Neural crest cell (in vitro differentiated cells): ENCODE measurements around the gene DPT. TPM values are rescaled to one million over a fixed set of nuclear protein-coding genes. Genes with fewer than 3 reads are reported as not detected.

Source experiments
- DNase-seq: peaks from one replicate; pipeline ENCODE4 v3.0.0; 2021; ENCODE audit warnings: low read depth, mixed read lengths, low spot score
- H3K27ac Mint-ChIP-seq: one replicate; pipeline ENCODE4 v1.8.0; 2021; ENCODE audit warnings: mild to moderate bottlenecking, mixed read lengths; ENCODE audit not compliant: unreplicated experiment
- H3K27me3 Mint-ChIP-seq: 2 replicates; pipeline ENCODE4 v1.8.0; 2021; ENCODE audit warnings: low read depth, mild to moderate bottlenecking, mixed read lengths
- H3K36me3 Mint-ChIP-seq: 2 replicates; pipeline ENCODE4 v1.8.0; 2021; ENCODE audit warnings: low read depth, mild to moderate bottlenecking, mixed read lengths
- H3K4me1 Mint-ChIP-seq: 2 replicates; pipeline ENCODE4 v1.8.0; 2021; ENCODE audit warnings: mixed read lengths
- H3K4me3 Mint-ChIP-seq: one replicate; pipeline ENCODE4 v1.8.0; 2021; ENCODE audit warnings: mild to moderate bottlenecking, mixed read lengths
- H3K9me3 Mint-ChIP-seq: 2 replicates; pipeline ENCODE4 v1.8.0; 2021; ENCODE audit warnings: mixed read lengths
- total RNA-seq: library from RNA; stranded (reverse); gene quantifications from 2 replicates; pipeline ENCODE4 v1.2.1, GENCODE V29; 2021
- TF ChIP-seq, protein P1 (sequence below): fragments of 200-600 bp; sonication (generic); conservative IDR thresholded peaks from 2 replicates; pipeline ENCODE4 v1.5.0; 2021; ENCODE audit warnings: antibody characterized with exemption, mild to moderate bottlenecking

Gene DPT
- total RNA-seq, 1 donor from 2014 or later = not detected

DNA sequence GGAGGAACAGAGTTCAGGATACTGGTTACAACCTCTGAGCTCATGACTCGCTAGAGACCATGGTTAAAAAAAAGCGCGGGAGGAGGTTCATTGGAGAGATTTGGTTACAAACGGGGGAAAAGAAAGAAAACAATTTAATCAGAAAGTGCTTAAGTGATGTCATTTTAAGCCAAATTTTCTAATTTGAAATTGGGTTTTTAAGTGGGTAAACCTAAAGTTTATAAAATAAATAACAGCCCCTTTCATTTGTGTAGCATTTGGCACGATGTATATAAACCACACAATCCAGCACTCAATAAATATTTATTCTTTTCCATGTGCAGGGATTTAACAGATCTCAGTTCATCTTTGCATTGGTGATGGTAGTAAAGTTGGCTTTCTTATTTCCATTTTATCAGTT lies 7.0 kb upstream of the DPT start:
- no peak overlapping the region for H3K4me3 Mint-ChIP-seq
- no peak overlapping the region for H3K27ac Mint-ChIP-seq
- H3K9me3 Mint-ChIP-seq = no peaks in the 10 kb centered on the region
- DNase-seq = no peak
- no peaks in the 10 kb centered on the region for H3K27me3 Mint-ChIP-seq
- TF ChIP-seq, protein P1, sequence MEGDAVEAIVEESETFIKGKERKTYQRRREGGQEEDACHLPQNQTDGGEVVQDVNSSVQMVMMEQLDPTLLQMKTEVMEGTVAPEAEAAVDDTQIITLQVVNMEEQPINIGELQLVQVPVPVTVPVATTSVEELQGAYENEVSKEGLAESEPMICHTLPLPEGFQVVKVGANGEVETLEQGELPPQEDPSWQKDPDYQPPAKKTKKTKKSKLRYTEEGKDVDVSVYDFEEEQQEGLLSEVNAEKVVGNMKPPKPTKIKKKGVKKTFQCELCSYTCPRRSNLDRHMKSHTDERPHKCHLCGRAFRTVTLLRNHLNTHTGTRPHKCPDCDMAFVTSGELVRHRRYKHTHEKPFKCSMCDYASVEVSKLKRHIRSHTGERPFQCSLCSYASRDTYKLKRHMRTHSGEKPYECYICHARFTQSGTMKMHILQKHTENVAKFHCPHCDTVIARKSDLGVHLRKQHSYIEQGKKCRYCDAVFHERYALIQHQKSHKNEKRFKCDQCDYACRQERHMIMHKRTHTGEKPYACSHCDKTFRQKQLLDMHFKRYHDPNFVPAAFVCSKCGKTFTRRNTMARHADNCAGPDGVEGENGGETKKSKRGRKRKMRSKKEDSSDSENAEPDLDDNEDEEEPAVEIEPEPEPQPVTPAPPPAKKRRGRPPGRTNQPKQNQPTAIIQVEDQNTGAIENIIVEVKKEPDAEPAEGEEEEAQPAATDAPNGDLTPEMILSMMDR = no peak
- H3K36me3 Mint-ChIP-seq = no peaks in the 10 kb centered on the region
- H3K4me1 Mint-ChIP-seq = peaks cover 9% of the 10 kb centered on the region

DNA sequence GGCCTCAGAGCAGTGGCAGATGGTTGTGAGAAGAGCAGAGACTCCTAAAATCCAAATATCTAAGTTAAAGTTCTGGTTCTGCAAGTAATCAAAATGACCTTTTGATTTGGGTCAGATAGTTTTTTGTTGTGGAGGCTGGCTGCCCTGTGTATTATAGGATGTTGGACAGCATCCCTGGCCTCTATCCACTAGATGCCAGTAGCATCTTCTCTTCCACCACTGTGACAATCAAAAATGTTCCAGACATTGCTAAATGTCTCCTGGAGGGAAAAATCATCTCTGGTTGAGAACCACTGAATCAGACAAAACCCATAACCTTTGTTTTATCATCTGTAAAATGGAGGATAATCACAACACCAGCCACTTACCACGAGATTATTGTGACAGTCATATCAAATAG lies 5.9 kb upstream of the DPT start:
- H3K4me3 Mint-ChIP-seq = no peak overlapping the region
- H3K36me3 Mint-ChIP-seq = no peaks in the 10 kb centered on the region
- H3K9me3 Mint-ChIP-seq = no peaks in the 10 kb centered on the region
- no peaks in the 10 kb centered on the region for H3K27me3 Mint-ChIP-seq
- peaks cover 9% of the 10 kb centered on the region for H3K4me1 Mint-ChIP-seq
- H3K27ac Mint-ChIP-seq = no peak overlapping the region
- no peak for DNase-seq
- TF ChIP-seq, protein P1 = no peak

DNA sequence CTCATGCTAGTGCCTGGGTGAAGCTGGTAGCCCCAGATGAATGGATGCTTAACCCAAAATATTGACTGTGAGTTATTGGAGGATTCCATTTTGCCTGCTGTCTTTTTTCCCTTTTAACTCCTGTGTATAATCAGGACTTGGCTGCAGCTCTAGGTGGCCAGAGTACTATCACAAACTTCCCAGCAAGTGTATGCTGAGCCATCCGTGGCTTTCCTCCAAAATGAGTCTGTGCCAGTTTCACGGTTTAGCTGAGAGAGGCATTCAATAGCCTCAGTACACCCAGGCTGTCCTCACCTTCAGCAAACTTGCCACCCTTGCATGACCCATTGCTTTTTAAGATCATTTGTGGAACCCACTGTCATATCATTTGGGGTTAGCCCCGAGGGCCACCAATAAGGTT lies 5.3 kb upstream of the DPT start:
- Mint-ChIP-seq H3K9me3 (no peaks in the 10 kb centered on the region), H3K36me3 (no peaks in the 10 kb centered on the region), H3K4me1 (peaks cover 9% of the 10 kb centered on the region), H3K27me3 (no peaks in the 10 kb centered on the region), H3K27ac (no peak overlapping the region), H3K4me3 (no peak overlapping the region)
- no peak for DNase-seq
- TF ChIP-seq, protein P1 = no peak

DNA sequence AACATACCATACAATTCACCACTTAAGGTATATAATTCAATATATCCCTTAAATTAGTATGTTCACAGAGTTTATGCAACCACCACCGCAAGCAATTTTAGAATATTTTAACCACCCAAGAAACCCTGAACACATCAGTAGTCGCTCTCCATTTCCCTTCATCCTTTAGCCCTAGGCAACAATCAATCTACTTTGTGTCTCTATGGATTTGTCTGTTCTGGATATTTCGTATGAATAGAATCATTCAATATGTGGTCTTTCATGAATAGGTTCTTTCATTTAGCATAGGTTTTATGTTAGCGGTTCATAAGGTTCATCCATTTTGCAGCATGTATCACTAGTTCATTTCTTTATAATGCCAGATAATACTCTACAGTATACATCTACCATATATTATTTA lies 4.2 kb upstream of the DPT start:
- no peaks in the 10 kb centered on the region for H3K27me3 Mint-ChIP-seq

DNA sequence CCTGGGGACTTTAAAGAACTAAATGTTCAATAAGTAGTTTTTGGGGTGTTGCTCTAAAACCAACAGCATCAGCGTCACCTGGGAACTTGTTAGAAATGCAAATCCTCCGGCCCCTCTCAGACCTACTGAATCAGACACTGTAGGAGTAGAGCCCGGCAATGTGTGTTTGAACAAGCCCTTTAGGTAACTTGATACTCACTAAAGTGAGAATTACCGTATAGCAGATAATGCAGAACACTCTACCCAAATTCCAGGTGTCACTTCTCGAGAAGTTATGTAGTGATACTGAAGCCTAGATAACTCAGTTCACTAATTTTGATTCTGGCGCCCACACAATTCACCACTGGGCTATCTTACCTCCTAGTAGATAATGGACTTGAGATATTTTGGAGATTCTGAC lies 3.7 kb upstream of the DPT start:
- Mint-ChIP-seq H3K4me3 (no peak overlapping the region), H3K27ac (no peak overlapping the region), H3K9me3 (no peaks in the 10 kb centered on the region), H3K36me3 (no peaks in the 10 kb centered on the region), H3K27me3 (no peaks in the 10 kb centered on the region), H3K4me1 (peaks cover 9% of the 10 kb centered on the region)
- no peak for DNase-seq
- TF ChIP-seq, protein P1 = no peak

More for the DNA sequence above, 4.2 kb upstream of the DPT start:
- no peak for DNase-seq
- Mint-ChIP-seq H3K27ac (no peak overlapping the region), H3K36me3 (no peaks in the 10 kb centered on the region), H3K4me3 (no peak overlapping the region), H3K4me1 (peaks cover 9% of the 10 kb centered on the region), H3K9me3 (no peaks in the 10 kb centered on the region)
- TF ChIP-seq, protein P1 = no peak
